AG04450 (cell line): ENCODE measurements around the gene HSP90AA1. TPM values are rescaled to one million over a fixed set of nuclear protein-coding genes. Genes with fewer than 3 reads are reported as not detected.
A peak's percentile ranks its signal among the peaks of the same experiment; 100 is the strongest.
"Not testable (repeated sequence)": the region's sequence is repeated elsewhere in the genome, so short reads cannot be mapped to it uniquely, and the experiment has no call there.

ENCODE experiments used
- CTCF ChIA-PET: fragments of 300-600, 350-600 bp; formaldehyde crosslinking; extraction: SDS; loops from one replicate; lab custom pipeline; 2022; ENCODE audit warnings: antibody characterized with exemption, inconsistent platforms; lab: Charles Lee
- POLR2A ChIA-PET: fragments of 350-600 bp; formaldehyde crosslinking; extraction: SDS; loops from one replicate; lab custom pipeline; 2021; ENCODE audit warnings: antibody characterized with exemption, inconsistent platforms; lab: Yijun Ruan, JAX
- DNase-seq: peaks from one replicate; pipeline ENCODE4 v3.0.0-alpha.2; 2011; ENCODE audit warnings: low read depth, low spot score
- H3K27ac ChIP-seq: one replicate; pipeline ENCODE4 v1.5.1; 2012; ENCODE audit warnings: low read depth, low read length, control low read depth
- H3K27me3 ChIP-seq: one replicate; pipeline ENCODE4 v1.6.0; 2012; ENCODE audit warnings: low read length; ENCODE audit not compliant: control insufficient read depth, insufficient read depth
- H3K4me3 ChIP-seq: 2 replicates; pipeline ENCODE4 v1.5.1; 2011; ENCODE audit warnings: mild to moderate bottlenecking, low read depth, low read length, control low read depth
- H3K9me3 ChIP-seq: 2 replicates; pipeline ENCODE4 v1.5.1; 2012; ENCODE audit warnings: low read length; ENCODE audit not compliant: control insufficient read depth, insufficient read depth
- polyA plus RNA-seq: library from polyadenylated mRNA; depleted of rRNA; stranded (reverse); fragments of >200 nt; gene quantifications from 2 replicates; pipeline ENCODE4 v1.2.3, GENCODE V29; 2011
- TF ChIP-seq, protein P1 (sequence below): IDR thresholded peaks from 2 replicates; pipeline ENCODE4 v1.5.1; 2011; ENCODE audit warnings: low read depth, low read length, control low read depth, inconsistent platforms

Gene HSP90AA1
- polyA plus RNA-seq, 1 experiment, result 822 TPM

DNA sequence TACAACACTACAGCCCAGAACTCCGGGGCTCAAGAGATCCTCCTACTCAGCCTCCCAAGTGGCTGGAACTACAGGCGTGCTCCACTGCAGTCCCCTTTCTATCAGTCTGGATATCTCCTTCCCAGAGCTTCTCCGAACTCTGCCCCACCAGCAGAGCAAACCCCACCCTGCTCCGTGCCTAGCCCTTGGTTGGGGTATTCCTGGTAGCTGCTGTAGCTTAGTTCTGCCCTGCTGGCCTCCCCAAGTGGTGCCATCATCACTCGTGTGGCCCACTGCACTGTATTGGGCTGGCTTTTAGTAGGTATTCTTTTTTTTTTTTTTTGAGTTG is 9.5 kb downstream of the HSP90AA1 start:
- no peak for DNase-seq
- H3K27me3 ChIP-seq, result no peaks in the 10 kb centered on the region
- POLR2A ChIA-PET, result interaction anchor here (1.3 kb wide), 1 partner anchor 26 kb away, joined by 4 read pairs; no protein-coding TSS in a partner anchor
- no peak overlapping the region for H3K27ac ChIP-seq
- H3K9me3 ChIP-seq, result no peaks in the 10 kb centered on the region; the same call in 1 of the 2 replicates
- TF ChIP-seq, protein P1, sequence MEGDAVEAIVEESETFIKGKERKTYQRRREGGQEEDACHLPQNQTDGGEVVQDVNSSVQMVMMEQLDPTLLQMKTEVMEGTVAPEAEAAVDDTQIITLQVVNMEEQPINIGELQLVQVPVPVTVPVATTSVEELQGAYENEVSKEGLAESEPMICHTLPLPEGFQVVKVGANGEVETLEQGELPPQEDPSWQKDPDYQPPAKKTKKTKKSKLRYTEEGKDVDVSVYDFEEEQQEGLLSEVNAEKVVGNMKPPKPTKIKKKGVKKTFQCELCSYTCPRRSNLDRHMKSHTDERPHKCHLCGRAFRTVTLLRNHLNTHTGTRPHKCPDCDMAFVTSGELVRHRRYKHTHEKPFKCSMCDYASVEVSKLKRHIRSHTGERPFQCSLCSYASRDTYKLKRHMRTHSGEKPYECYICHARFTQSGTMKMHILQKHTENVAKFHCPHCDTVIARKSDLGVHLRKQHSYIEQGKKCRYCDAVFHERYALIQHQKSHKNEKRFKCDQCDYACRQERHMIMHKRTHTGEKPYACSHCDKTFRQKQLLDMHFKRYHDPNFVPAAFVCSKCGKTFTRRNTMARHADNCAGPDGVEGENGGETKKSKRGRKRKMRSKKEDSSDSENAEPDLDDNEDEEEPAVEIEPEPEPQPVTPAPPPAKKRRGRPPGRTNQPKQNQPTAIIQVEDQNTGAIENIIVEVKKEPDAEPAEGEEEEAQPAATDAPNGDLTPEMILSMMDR, result no peak
- CTCF ChIA-PET, result interaction anchor here (0.5 kb wide), 1 partner anchor 116 kb away, joined by 3 read pairs; no protein-coding TSS in a partner anchor
- no peak overlapping the region for H3K4me3 ChIP-seq

DNA sequence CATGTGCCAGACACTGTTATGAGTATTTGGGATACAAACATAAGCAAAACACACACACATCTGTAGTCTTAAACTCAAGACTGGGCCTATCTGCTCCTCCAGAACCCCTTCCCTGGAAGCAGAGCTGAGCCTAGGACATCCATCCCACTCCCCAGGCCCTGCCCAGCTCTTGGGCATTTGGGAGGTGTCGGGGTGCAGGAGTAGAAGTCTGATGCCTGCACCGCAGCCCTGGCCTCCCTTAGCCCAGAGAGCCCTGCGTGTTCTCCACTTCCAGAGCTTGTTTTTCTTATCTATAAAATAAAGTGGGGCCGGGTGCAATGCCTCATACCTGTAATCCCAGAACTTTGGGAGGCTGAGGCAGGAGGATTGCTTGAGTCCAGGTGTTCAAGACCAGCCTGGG is 11.7 kb downstream of the HSP90AA1 start:
- H3K27ac ChIP-seq, result no peak overlapping the region
- DNase-seq, result no peak
- H3K9me3 ChIP-seq, result no peaks in the 10 kb centered on the region; the same call in 1 of the 2 replicates
- no peaks in the 10 kb centered on the region for H3K27me3 ChIP-seq
- TF ChIP-seq, protein P1, result no peak
- ChIA-PET POLR2A (interaction anchor here (0.5 kb wide), 1 partner anchor 22 kb away, joined by 6 read pairs; no protein-coding TSS in a partner anchor), CTCF (interaction anchor here (0.7 kb wide), 1 partner anchor 17 kb away, joined by 7 read pairs; no protein-coding TSS in a partner anchor)
- H3K4me3 ChIP-seq, result no peak overlapping the region

DNA sequence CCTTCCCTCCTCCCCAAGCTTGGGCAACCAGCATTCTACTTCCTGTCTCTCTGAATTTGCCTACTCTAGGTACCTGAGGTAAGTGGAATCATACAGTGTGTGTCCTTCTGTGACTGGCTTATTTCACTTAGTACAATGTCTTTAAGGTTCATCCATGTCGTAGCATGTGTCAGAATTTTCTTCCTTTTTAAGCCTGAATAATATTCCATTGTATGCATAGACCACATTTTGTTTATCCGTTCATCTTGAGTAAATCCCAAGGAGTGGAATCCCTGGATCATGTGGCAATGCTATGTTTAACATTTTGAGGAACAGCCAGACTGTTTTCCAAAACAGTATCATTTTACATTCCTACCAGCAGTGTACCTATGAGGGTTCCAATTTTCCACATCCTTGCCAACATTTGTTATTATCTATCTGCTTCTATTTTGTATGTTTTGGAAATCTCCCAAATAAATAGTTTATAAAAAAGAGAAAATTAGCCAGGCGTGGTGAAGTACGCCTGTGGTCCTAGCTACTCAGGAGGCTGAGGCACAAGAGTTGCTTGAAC is 12.4 kb downstream of the HSP90AA1 start:
- ChIA-PET POLR2A (no interaction called here), CTCF (interaction anchor here (0.6 kb wide), 1 partner anchor 239 kb away, joined by 3 read pairs; no protein-coding TSS in a partner anchor)
- no peak for DNase-seq
- H3K27ac ChIP-seq, result no peak overlapping the region
- no peaks in the 10 kb centered on the region; the same call in 1 of the 2 replicates for H3K9me3 ChIP-seq
- TF ChIP-seq, protein P1, result peak; percentile 26; the same call in 1 of the 2 replicates
- no peaks in the 10 kb centered on the region for H3K27me3 ChIP-seq
- H3K4me3 ChIP-seq, result no peak overlapping the region

DNA sequence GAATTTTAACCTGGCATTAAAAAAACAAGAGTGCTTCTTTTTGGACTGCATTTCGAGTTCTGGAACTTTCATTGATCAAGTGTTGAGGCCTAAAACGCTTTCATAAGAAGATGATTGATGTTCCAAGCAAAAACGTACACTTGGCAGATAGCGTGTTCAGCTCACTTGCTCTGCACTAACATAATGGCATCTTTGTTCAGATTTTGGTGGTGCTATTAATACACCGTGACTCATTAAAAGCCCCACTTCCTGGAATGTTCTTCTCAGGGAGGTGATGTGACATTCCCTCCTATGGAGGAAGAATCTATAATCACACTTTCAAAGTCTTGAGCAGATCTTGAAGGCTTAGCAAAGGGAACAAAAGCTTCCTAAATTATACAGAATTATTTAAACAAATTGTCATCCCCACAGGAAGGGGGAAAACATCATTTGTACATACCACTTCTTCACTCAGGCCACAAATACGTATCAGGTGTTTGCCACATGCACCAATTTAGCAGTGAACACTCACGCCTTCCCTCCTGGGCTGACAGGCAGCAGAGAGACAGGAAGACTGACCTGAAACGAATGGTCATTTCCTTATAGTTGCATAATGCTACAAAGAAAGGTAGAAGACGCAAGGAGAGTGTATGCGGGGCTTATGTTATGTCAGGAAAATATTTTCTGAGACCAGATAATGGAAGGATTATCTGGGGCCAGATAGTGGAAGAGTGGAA is 15.4 kb downstream of the HSP90AA1 start:
- no peak overlapping the region for H3K4me3 ChIP-seq
- peak; percentile 20 for DNase-seq
- H3K9me3 ChIP-seq, result peaks cover 4% of the 10 kb centered on the region
- CTCF ChIA-PET, result interaction anchor here (0.6 to 1.1 kb wide), 2 partner anchors 8 to 12 kb away, joined by 3 to 10 read pairs; no protein-coding TSS in a partner anchor
- H3K27ac ChIP-seq, result no peak overlapping the region
- POLR2A ChIA-PET, result no interaction called here
- no peaks in the 10 kb centered on the region for H3K27me3 ChIP-seq
- TF ChIP-seq, protein P1, result no peak

DNA sequence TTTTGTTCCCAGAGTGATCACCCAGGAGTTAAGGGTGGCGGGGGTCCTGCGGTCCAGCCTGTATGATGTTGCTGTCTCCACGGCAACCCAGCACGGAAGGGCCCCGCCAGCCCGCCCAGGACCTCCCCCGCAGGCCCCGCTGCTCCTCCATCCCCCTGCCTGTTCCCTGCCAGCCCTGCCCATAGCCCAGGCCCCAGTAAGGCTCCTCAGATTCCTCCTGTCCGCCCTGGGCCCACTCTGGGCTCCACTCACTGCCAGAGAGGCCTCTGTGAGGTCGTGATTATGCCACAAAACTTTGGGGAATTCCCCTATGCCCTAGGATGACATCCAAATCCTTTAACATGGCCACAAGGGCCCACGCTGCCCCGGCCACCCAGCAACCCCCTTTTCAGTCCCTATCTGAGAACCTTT is 20.8 kb downstream of the HSP90AA1 start:
- Histone ChIP-seq H3K4me3 (no peak overlapping the region), H3K27ac (no peak overlapping the region), H3K27me3 (no peaks in the 10 kb centered on the region), H3K9me3 (peaks cover 4% of the 10 kb centered on the region; the same call in 1 of the 2 replicates)
- ChIA-PET POLR2A (no interaction called here), CTCF (no interaction called here)
- TF ChIP-seq, protein P1, result no peak
- DNase-seq, result no peak

DNA sequence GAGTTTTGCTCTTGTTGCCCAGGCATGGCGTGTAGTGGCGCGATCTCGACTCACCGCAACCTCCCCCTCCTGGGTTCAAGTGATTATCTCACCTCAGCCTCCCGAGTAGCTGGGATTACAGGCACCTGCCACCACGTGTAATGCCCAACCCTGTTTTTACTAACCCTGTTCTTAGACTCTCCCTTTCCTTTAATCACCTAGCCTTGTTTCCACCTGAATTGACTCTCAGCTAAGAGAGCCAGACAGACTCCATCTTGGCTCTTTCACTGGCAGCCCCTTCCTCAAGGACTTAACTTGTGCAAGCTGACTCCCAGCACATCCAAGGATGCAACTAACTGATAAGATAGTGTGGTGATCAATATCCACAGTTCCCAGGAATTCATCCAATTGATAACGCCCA is 22.3 kb downstream of the HSP90AA1 start:
- H3K27ac ChIP-seq, H3K4me3 ChIP-seq, POLR2A ChIA-PET, H3K27me3 ChIP-seq, DNase-seq, H3K9me3 ChIP-seq: not testable (repeated sequence)
- CTCF ChIA-PET, result interaction anchor here (1.1 to 2.9 kb wide), 2 partner anchors 32 to 249 kb away, joined by 3 to 21 read pairs; no protein-coding TSS in a partner anchor
